ENCODE results near the gene LMAN2. TPM values are rescaled to one million over a fixed set of nuclear protein-coding genes. Genes with fewer than 3 reads are reported as not detected.

Gene LMAN2
- total RNA-seq, 2 experiments from 2014 or later, result 74.5 to 92.1 TPM

GRCh38 chr5:177357146-177357458 is 5.6 kb upstream of the LMAN2 start:
- no peaks in the 10 kb centered on the region for H3K27me3 Mint-ChIP-seq
- peaks cover 3% of the 10 kb centered on the region for H3K9me3 Mint-ChIP-seq (ENCODE audit: low read depth)
- ChIA-PET POLR2A (no interaction called here), CTCF (interaction anchor here (1.7 to 5.7 kb wide), 5 partner anchors 10 to 98 kb away, joined by 4 to 49 read pairs (median 9); no protein-coding TSS in a partner anchor)
- peak overlapping the region; percentile 53 for H3K27ac Mint-ChIP-seq
- H3K36me3 Mint-ChIP-seq (ENCODE audit: low read depth), result peaks cover 9% of the 10 kb centered on the region
- H3K4me3 Mint-ChIP-seq, result peak overlapping the region; percentile 82
- no peak for DNase-seq
- intact Hi-C loops (cut with DNase I, micrococcal nuclease), result loop anchor here in 1 of 2 experiments (10.0 kb wide), 1 partner anchor 992 kb away; the partner anchor contains the start of genes ARL10 and KIAA1191
- peaks cover 62% of the 10 kb centered on the region for H3K4me1 Mint-ChIP-seq
- no peak for ATAC-seq

- no peak overlapping the region for H3K27ac Mint-ChIP-seq
- ATAC-seq, result no peak
Observed at GRCh38 chr5:177356746-177357145, 5.3 kb upstream of the LMAN2 start.

DNA sequence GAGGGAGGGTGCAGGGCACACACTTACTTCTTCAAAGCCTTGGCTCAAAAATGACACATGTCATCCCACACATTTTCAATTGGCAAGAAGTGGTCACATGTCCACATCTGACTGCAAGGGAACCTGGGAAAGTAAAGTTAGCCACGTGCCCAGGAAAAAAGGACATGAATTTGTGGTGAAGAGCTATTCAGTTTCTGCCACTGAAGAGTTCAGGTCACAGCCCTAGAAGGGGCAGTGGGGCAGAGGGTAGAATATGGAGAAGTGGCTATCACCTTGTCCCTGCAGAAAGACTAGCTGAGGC is 4.3 kb upstream of the LMAN2 start:
- Mint-ChIP-seq H3K27me3 (no peaks in the 10 kb centered on the region), H3K4me3 (no peak overlapping the region), H3K27ac (peak overlapping the region; percentile 32), H3K9me3 (ENCODE audit: low read depth) (peaks cover 3% of the 10 kb centered on the region), H3K36me3 (ENCODE audit: low read depth) (peaks cover 7% of the 10 kb centered on the region), H3K4me1 (peaks cover 49% of the 10 kb centered on the region)
- CTCF ChIA-PET, result interaction anchor here (0.6 to 3.9 kb wide), 8 partner anchors 10 to 100 kb away, joined by 3 to 18 read pairs (median 6); no protein-coding TSS in a partner anchor
- DNase-seq, result no peak
- intact Hi-C loops (cut with DNase I, micrococcal nuclease), result loop anchor here in 1 of 2 experiments (10.0 kb wide), 1 partner anchor 991 kb away; the partner anchor contains the start of genes ARL10 and KIAA1191
- POLR2A ChIA-PET, result no interaction called here
- no peak for ATAC-seq

More at GRCh38 chr5:177356746-177357145, 5.3 kb upstream of the LMAN2 start:
- no peak overlapping the region for H3K4me3 Mint-ChIP-seq
- peaks cover 3% of the 10 kb centered on the region for H3K9me3 Mint-ChIP-seq (ENCODE audit: low read depth)
- ChIA-PET POLR2A (no interaction called here), CTCF (interaction anchor here (0.9 to 5.7 kb wide), 7 partner anchors 10 to 99 kb away, joined by 4 to 49 read pairs (median 12); no protein-coding TSS in a partner anchor)
- no peaks in the 10 kb centered on the region for H3K27me3 Mint-ChIP-seq
- peaks cover 58% of the 10 kb centered on the region for H3K4me1 Mint-ChIP-seq
- DNase-seq, result no peak
- intact Hi-C loops (cut with DNase I, micrococcal nuclease), result loop anchor here in 1 of 2 experiments (10.0 kb wide), 1 partner anchor 992 kb away; the partner anchor contains the start of genes ARL10 and KIAA1191
- H3K36me3 Mint-ChIP-seq (ENCODE audit: low read depth), result peaks cover 8% of the 10 kb centered on the region

GRCh38 chr5:177355162-177355867 is 3.8 kb upstream of the LMAN2 start:
- intact Hi-C loops (cut with DNase I, micrococcal nuclease), result loop anchor here in 1 of 2 experiments (10.0 kb wide), 1 partner anchor 991 kb away; the partner anchor contains the start of genes ARL10 and KIAA1191
- ATAC-seq (no peak), DNase-seq (no peak)
- Mint-ChIP-seq H3K27me3 (no peaks in the 10 kb centered on the region), H3K27ac (peak overlapping the region; percentile 32), H3K9me3 (ENCODE audit: low read depth) (peaks cover 3% of the 10 kb centered on the region), H3K4me3 (no peak overlapping the region), H3K36me3 (ENCODE audit: low read depth) (peaks cover 7% of the 10 kb centered on the region), H3K4me1 (peaks cover 51% of the 10 kb centered on the region)
- POLR2A ChIA-PET, result no interaction called here
- CTCF ChIA-PET, result interaction anchor here (0.5 to 3.9 kb wide), 10 partner anchors 9 to 100 kb away, joined by 3 to 18 read pairs (median 4); no protein-coding TSS in a partner anchor

GRCh38 chr5:177354711-177355110 is 3.2 kb upstream of the LMAN2 start:
- Mint-ChIP-seq H3K9me3 (ENCODE audit: low read depth) (peaks cover 3% of the 10 kb centered on the region), H3K4me1 (peaks cover 51% of the 10 kb centered on the region), H3K4me3 (no peak overlapping the region), H3K27ac (peak overlapping the region; percentile 24), H3K27me3 (no peaks in the 10 kb centered on the region), H3K36me3 (ENCODE audit: low read depth) (peaks cover 7% of the 10 kb centered on the region)
- ATAC-seq (no peak), DNase-seq (no peak)
- ChIA-PET CTCF (interaction anchor here (0.5 to 4.7 kb wide), 8 partner anchors 10 to 48 kb away, joined by 3 to 25 read pairs (median 8); no protein-coding TSS in a partner anchor), POLR2A (no interaction called here)
- intact Hi-C loops (cut with DNase I, micrococcal nuclease), result loop anchor here (5.0 to 10.0 kb wide), 3 partner anchors 33 to 990 kb away; partner anchors contain the start of genes ARL10 (in 1 of the 2), KIAA1191 (in 1 of the 2) and RNF44 (in 1 of the 2)

DNA sequence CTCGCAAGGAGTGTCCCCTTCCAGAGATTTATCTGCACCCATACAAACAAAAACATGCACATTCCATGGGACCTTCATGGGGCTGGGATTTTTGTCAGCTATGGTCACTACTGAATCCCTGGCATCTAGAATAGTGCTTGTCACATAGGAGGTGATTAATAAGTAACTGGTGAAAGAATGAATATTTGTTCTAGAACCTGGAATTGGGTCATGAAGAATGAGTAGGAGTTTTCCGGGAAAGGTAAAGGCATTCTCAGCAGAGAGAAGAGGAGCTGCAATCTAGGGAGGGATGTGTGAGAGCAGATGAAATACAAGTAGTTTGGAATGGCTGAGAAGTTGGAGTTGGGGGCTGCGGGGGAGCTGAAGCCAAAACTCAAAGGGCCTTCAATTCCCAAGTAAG is 2.8 kb upstream of the LMAN2 start:
- CTCF ChIA-PET, result interaction anchor here (0.8 to 4.7 kb wide), 6 partner anchors 10 to 49 kb away, joined by 3 to 25 read pairs (median 8); no protein-coding TSS in a partner anchor
- Mint-ChIP-seq H3K4me3 (no peak overlapping the region), H3K27ac (peak overlapping the region; percentile 24), H3K4me1 (peaks cover 51% of the 10 kb centered on the region), H3K36me3 (ENCODE audit: low read depth) (peaks cover 9% of the 10 kb centered on the region), H3K9me3 (ENCODE audit: low read depth) (peaks cover 3% of the 10 kb centered on the region), H3K27me3 (no peaks in the 10 kb centered on the region)
- intact Hi-C loops (cut with DNase I, micrococcal nuclease), result loop anchor here (5.0 to 10.0 kb wide), 3 partner anchors 33 to 989 kb away; partner anchors contain the start of genes ARL10 (in 1 of the 2), KIAA1191 (in 1 of the 2) and RNF44 (in 1 of the 2)
- POLR2A ChIA-PET, result no interaction called here
- DNase-seq, result no peak
- no peak for ATAC-seq

- Mint-ChIP-seq H3K4me1 (peaks cover 49% of the 10 kb centered on the region), H3K4me3 (no peak overlapping the region), H3K36me3 (ENCODE audit: low read depth) (peaks cover 12% of the 10 kb centered on the region), H3K27ac (no peak overlapping the region), H3K27me3 (no peaks in the 10 kb centered on the region), H3K9me3 (ENCODE audit: low read depth) (peaks cover 3% of the 10 kb centered on the region)
- POLR2A ChIA-PET, result interaction anchor here (0.7 kb wide), 1 partner anchor 91 kb away, joined by 4 read pairs; no protein-coding TSS in a partner anchor
- CTCF ChIA-PET, result interaction anchor here (1.5 to 5.5 kb wide), 6 partner anchors 15 to 50 kb away, joined by 4 to 34 read pairs (median 18); no protein-coding TSS in a partner anchor
- DNase-seq (no peak), ATAC-seq (no peak)
- intact Hi-C loops (cut with DNase I, micrococcal nuclease), result loop anchor here (5.0 to 10.0 kb wide), 3 partner anchors 34 to 988 kb away; partner anchors contain the start of genes ARL10 (in 1 of the 2), KIAA1191 (in 1 of the 2) and RNF44 (in 1 of the 2)
Observed at GRCh38 chr5:177353093-177353492, 1.6 kb upstream of the LMAN2 start.

DNA sequence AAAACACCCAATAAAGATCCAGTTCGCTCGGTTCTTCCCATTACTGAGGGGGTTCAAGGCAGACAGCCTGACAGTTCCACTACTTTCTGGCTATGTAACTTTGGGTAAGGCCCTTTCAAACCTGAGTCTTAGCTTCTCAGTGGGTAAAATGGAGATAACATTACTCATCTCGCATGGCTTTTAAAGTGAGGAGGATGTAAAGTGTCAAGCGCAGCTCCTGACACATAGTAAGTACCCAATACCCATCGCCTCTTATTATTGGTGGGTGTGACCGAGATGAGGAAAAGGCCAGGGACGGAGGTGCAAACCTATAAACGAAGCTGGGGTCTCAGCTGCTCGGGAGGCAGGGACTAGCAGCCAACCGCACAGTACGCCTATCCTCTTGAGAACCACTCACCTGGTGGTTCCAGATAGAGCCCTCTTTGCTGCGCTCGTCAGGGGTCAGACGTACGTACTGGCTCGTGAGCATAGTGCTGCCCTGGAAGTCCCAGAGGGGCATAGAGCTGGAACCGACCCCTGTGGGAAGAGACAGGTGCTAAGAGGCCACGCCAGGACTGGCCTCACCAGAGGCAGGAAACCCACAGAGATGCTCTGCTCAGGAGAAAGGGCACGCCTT is 584 bp downstream of the LMAN2 start:
- Mint-ChIP-seq H3K4me1 (peaks cover 41% of the 10 kb centered on the region), H3K36me3 (ENCODE audit: low read depth) (peaks cover 18% of the 10 kb centered on the region), H3K9me3 (ENCODE audit: low read depth) (peaks cover 3% of the 10 kb centered on the region), H3K4me3 (peak overlapping the region; percentile 89), H3K27ac (peak overlapping the region; percentile 99), H3K27me3 (no peaks in the 10 kb centered on the region)
- DNase-seq (no peak), ATAC-seq (peak; percentile 6)
- intact Hi-C loops (cut with DNase I, micrococcal nuclease), result loop anchor here (1.0 to 10.0 kb wide), 14 partner anchors 36 to 986 kb away; partner anchors contain the start of genes ARL10 (in 1 of the 2), B4GALT7 (in 1 of the 2), FAM193B (in 1 of the 2) and KIAA1191 (in 1 of the 2)
- CTCF ChIA-PET, result interaction anchor here (0.6 to 5.5 kb wide), 20 partner anchors 8 to 150 kb away, joined by 3 to 34 read pairs (median 5); no protein-coding TSS in a partner anchor
- POLR2A ChIA-PET, result interaction anchor here (0.6 to 1.8 kb wide), 5 partner anchors 14 to 356 kb away, joined by 3 to 7 read pairs (median 3); partner anchors contain the start of gene GRK6

GRCh38 chr5:177349762-177350161 is 1.7 kb downstream of the LMAN2 start:
- Mint-ChIP-seq H3K36me3 (ENCODE audit: low read depth) (peaks cover 16% of the 10 kb centered on the region), H3K4me3 (peak overlapping the region; percentile 89), H3K27me3 (no peaks in the 10 kb centered on the region), H3K27ac (peak overlapping the region; percentile 62), H3K4me1 (peaks cover 35% of the 10 kb centered on the region), H3K9me3 (ENCODE audit: low read depth) (no peaks in the 10 kb centered on the region)
- ChIA-PET POLR2A (interaction anchor here (0.6 to 0.7 kb wide), 2 partner anchors 10 to 89 kb away, joined by 3 to 4 read pairs; no protein-coding TSS in a partner anchor), CTCF (interaction anchor here (0.9 to 5.5 kb wide), 4 partner anchors 37 to 96 kb away, joined by 3 to 34 read pairs (median 15); no protein-coding TSS in a partner anchor)
- intact Hi-C loops (cut with DNase I, micrococcal nuclease), result loop anchor here (2.0 to 10.0 kb wide), 8 partner anchors 37 to 985 kb away; partner anchors contain the start of genes ARL10 (in 1 of the 2), B4GALT7 (in 1 of the 2), FAM193B (in 1 of the 2) and KIAA1191 (in 1 of the 2)
- ATAC-seq, result no peak
- no peak for DNase-seq

GRCh38 chr5:177349362-177349647 is 2.2 kb downstream of the LMAN2 start:
- H3K27me3 Mint-ChIP-seq, result no peaks in the 10 kb centered on the region
- intact Hi-C loops (cut with DNase I, micrococcal nuclease), result no loop called here
- H3K4me1 Mint-ChIP-seq, result peaks cover 33% of the 10 kb centered on the region
- peak overlapping the region; percentile 26 for H3K27ac Mint-ChIP-seq
- peak overlapping the region; percentile 89 for H3K4me3 Mint-ChIP-seq
- ATAC-seq, result no peak
- DNase-seq, result no peak
- POLR2A ChIA-PET, result interaction anchor here (0.7 kb wide), 1 partner anchor 31 kb away, joined by 3 read pairs; no protein-coding TSS in a partner anchor
- peaks cover 17% of the 10 kb centered on the region for H3K36me3 Mint-ChIP-seq (ENCODE audit: low read depth)
- CTCF ChIA-PET, result interaction anchor here (0.6 to 5.5 kb wide), 9 partner anchors 12 to 152 kb away, joined by 3 to 34 read pairs (median 4); no protein-coding TSS in a partner anchor
- no peaks in the 10 kb centered on the region for H3K9me3 Mint-ChIP-seq (ENCODE audit: low read depth)

Data from activated CD4-positive, alpha-beta T cell treated with anti-CD3 and anti-CD28 coated beads for 36 hours (primary cell).